HG03175 (cell line): ENCODE data around the gene NECAB2.
"Not testable (repeated sequence)": the region's sequence is repeated elsewhere in the genome, so short reads cannot be mapped to it uniquely, and the experiment has no call there.

ENCODE experiments used
- ATAC-seq: cut with Tn5 transposase; IDR thresholded peaks from one replicate; pipeline ENCODE4 v1.9.1; 2021; ENCODE audit warnings: mild to moderate bottlenecking, moderate library complexity; ENCODE audit not compliant: unreplicated experiment

The NECAB2 gene

DNA sequence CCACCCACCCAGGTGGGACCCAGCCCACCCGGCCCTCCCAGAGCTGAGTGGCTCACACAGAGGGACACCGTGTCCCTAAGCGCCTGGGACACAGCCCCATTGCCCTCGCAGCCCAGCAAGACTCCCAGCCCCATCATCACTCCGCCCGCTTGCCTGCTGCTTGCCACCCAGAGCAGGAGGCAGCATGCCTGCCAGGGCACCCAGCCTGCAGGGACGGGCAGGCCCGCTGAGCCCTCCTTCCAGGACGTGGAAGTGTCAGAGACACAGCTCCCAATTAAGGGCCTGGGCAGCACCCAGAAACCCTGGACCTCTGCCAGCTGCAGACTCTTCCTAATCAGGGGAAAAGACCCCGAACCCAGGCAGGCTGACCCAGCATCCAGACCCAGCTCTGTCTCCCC is 32.2 kb upstream of the NECAB2 start:
- ATAC-seq: no peak

DNA sequence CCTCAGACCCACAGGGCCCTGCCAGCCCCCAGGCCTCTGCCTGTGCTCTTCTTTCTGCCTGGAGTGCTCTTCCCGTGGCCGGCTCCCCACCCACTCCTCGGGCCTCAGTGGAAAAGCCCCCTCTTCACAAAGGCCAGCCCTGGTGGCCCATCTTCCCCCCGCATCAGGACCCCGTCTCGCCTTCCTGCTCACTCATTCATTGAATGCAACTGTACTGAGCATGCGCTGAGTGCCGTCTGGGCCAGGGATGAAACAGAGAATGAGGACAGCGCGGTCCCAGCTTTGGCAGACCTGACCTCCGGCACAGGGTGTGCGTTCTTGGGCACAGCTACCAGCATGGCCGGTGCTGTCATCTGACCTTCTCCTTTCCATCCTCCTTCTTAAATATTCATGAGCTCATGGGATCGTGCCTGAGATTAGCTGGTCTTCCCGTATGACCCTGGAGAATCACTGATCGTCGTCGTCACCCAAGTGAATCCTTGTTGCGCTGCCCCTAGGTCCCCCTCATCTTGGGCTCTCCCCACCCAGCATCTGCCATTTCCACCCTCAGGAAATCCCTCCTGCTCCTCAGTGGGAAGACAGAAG is 31.4 kb upstream of the NECAB2 start:
- no peak for ATAC-seq

DNA sequence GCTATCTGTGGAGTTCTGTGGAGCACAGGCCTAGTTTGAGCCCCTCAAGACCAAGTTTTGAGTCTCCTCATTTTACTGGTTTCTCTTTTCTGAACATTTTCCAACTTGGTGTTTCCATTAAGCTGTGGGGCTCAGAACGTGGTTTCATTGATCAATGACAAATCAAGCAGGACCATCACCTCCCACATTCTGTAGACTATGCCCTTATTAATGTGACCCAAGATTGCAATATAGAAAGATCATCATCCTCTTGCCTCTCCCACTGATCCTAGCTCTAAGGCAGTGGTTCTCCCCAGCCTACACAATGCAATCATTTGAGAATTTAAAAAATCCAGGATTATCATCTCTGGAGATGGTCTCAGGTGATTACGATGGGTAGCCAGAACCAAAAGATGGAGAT is 30.8 kb upstream of the NECAB2 start:
- no peak for ATAC-seq

DNA sequence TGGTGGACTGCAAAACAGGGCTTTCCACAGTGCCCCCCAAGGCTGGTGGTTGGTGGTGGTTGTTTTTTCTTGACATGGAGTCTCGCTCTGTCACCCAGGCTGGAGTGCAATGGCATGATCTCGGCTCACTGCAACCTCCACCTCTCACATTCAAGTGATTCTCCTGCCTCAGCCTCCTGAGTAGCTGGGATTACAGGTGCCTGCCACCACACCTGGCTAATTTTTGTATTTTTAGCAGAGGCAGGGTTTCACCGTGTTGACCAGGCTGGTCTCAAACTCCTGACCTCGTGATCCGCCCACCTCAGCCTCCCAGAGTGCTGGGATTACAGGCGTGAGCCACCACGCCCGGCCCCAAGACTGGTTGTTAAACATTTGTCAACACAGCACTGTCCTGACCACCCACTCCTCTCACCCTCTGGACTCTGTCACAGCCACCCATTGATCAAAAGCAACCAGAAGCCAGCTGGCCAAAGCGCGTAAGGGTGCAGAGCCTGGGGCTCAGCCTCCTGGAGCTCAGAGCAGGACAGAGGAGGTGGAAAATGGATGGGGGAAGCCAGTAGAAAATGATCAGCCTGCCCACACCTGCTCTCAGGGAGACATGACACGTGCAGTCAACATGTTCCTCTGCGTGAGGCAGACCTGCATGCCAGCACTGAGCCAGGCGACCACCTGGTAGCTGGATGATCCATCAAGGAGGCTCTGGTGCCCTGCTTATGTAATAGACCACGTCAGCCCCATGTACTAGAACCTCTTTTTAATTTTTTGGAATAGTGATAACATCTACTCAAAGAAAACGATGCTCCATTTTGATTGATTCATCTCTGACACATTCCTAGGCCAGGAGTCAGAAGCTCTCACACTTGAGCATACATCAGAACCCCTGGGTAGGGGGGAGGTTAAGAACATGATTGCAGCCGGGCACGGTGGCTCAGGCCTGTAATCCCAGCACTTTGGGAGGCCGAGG is 29.8 kb upstream of the NECAB2 start:
- ATAC-seq: no peak

DNA sequence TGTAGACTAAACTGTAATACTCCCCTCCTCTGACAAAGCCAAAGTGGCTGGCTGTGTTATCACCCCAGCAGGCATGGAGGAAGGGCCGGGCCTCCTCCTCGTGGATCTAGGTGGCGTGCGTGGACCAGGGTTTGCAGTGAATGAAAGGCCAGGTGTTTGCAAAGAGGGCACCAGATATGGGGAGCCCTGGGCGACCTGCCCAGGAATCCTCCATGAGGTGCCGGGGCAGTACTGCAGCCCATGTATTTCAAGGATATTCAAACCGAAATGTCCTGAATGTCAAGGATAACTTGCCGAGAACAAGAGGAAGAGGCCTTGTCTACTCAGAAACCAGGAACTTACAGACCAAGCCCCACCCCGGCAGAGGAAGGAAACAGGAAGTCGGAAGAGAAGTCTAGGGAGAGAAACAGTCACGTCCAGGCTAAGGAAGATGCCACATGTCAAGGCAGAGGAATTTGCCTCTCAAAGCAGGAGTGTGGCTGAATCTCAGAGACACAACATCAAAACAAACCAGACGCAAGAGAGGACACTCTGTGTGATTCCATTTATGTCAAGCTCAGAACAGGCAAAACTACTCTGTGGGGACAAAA is 28.7 kb upstream of the NECAB2 start:
- ATAC-seq: no peak

DNA sequence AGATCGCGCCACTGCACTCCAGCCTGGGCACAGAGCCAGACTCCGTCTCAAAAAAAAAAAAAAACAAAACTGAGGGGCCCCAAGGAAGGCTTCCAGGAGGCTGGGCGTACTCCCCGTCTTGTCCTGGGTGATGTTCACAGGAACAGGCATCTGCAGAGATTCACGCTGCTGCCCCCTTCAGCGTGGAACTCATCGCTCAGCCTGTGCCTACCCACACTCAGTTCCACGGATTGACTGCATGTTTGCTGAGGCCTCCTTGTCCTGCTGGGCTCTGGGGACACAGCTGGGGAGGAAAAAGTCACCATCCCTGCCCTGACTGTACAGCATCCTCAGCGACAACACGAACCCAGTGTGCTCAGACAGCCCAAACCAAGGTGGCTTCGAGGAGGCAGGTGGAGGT is 27.9 kb upstream of the NECAB2 start:
- ATAC-seq: no peak

DNA sequence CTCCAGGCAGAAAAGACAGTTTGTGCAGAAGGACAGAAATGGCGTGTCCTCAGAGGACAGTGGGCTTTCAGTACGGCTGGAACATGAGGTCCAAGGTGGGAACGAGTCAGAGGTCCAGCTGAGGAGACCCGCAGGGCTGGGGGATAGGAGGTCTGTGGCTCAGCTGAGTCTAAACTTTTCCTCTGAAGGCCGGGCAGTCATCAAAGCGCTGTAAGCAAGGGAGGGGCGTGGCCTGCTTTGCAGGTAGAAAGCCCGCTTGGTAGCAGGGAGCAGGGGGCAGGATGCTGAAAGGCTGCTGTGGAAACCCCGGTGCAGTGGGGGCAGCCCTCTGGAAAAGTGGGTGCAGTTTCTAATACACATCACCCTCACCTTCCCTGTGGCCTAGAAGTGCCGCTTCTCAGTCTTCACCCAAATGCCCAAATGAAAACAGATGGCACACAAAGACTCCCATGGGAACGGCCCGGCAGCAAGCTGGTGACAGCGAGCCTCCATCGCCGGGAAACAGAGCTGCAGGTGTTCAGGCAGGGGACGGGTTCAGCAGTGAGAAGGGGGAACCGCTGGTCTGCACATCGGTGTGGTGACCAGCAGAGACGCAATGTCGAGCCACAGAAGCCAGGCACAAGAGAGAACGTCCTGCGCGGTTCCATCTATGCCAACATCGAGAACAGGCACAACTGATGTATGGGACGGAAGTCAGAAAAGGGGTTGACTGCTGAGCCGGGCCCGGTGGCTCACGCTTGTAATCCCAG is 27.2 kb upstream of the NECAB2 start:
- no peak for ATAC-seq

DNA sequence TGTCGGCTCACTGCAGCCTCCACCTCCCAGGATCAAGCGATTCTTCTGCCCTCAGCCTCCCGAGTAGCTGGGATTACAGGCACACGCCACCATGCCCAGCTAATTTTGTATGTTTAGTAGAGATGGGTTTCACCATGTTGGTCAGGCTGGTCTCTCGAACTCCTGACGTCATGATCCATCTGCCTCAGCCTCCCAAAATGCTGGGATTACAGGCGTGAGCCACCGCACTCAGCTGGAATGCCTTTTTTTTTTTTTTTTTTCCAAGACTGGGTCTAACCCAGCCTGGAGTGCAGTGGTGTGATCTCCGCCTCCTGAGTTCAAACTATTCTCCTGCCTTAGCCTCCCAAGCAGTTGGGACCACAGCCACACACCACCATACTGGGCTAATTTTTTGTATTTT is 26.5 kb upstream of the NECAB2 start:
- ATAC-seq: not testable (repeated sequence)

DNA sequence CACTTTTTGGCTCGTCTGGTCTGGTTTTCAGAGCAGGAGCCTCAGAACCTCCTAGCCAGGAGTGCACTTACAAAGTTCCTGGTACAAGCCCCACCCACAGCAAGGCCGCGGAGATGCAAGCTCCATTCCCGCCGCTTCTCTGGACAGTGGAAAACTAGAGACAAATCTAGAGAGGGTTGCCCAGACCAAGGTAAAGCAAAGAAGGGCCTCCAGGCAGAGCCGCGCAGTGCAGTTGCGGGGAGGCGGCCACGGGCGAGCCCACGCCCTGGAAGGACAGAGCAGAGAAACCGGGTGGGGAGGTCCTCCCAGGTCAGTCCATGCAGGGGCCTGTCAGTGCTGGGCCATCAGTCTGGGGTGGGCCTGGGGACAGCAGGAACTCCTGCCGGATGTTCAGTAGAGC is 26.0 kb upstream of the NECAB2 start:
- no peak for ATAC-seq

DNA sequence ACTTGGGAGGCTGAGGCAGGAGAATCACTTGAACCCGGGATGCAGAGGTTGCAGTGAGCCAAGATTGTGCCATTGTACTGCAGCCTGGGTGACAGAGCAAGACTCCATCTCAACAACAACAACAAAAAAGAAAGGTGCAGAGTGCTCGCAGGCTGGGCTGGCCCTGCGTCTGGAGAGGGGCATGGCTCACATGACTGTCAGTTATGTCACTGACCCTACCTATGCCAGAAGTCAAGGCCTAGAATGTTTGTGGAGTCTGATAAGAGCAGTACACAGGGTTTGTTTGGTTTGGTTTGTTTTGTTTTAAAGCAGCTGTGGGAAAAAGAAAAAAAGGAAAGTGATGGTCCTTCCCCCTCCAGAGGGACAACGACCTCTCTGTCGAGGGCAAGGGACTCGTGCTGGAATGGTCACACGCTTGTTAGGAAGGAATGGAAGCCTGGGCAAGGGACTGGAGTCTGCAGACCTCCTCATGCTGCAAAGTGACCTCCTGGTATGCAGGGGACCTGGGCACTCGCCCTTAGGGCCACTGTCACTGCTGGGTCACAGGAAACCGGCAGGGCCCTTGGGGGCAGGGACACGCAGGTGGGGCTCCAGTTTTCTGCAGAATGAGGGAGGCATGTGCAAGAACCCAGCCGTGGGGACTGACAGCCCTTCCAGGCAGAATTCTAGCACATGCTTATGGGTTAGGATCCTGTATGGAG is 25.1 kb upstream of the NECAB2 start:
- ATAC-seq: no peak

DNA sequence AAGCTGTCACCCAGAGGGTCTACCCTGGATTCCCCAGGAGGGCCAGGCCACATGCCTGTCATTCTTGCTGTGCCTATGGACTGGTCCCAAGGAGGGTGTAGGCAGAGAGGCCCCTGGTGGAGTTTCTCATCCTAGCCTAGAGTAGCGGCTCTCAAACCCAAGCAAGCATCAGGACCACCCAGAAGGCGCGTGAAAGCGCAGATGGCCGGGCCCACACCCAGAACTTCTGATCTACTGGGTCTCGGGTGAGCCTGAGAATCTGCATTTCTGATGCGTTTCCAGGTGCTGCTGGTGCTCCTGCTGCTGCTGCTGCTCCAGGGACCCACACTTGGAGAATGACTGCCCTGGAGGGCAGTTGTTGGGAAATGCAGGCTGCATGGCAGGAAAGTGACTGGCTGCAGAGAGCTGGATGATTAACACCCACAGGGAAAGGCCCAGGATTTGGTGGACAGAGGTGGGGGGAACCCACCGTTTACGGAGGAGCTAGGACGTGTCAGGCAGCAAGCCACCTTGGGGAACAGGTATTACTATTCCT is 24.5 kb upstream of the NECAB2 start:
- no peak for ATAC-seq

DNA sequence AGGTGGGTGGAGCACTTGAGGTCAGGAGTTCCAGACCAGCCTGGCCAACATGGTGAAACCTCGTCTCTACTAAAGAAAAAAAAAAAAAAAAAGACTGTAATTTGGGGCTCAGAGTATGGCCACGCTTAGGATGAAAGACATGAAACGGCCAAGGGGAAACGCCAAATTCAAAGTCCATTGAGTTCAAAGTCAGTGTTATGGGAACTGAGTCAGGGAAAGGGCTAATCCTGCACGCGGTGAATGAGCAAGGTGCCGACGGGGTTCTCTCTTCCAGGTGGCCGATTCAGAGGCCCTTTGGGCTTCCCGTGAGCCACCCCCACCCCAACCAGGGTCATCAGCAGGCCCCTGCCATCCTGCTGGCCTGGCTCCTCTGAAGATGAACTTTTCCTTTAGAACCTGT is 22.5 kb upstream of the NECAB2 start:
- ATAC-seq: no peak

DNA sequence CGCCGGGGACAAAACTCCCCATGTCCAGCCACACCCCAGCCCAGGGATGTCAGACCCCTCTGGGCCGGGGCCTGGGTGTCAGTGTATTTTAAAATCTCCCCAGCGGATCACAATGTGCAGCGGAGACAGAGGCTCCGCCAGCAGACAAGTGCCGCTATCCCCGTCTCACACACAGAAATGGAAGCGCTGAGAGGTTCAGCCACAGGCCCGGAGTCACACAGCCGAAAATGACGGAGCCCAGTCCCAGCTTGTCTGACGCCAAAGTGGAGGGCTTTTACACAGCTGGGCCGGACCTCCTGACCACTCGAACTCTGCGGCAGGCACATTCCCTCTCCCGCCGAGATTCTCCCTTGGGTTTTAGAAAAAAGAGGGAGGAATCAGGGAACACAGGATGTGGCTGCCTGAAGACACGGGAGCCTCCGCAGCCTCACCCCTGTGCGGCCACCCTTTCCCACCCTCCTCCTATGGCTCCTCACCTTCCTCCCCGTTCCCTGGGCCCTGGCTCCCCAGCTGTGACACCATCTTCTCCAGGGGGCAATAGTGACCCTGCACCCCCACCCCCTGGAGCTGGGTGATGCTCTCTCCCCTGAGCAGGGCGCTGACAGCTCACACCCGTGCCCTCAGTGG is 21.8 kb upstream of the NECAB2 start:
- no peak for ATAC-seq

DNA sequence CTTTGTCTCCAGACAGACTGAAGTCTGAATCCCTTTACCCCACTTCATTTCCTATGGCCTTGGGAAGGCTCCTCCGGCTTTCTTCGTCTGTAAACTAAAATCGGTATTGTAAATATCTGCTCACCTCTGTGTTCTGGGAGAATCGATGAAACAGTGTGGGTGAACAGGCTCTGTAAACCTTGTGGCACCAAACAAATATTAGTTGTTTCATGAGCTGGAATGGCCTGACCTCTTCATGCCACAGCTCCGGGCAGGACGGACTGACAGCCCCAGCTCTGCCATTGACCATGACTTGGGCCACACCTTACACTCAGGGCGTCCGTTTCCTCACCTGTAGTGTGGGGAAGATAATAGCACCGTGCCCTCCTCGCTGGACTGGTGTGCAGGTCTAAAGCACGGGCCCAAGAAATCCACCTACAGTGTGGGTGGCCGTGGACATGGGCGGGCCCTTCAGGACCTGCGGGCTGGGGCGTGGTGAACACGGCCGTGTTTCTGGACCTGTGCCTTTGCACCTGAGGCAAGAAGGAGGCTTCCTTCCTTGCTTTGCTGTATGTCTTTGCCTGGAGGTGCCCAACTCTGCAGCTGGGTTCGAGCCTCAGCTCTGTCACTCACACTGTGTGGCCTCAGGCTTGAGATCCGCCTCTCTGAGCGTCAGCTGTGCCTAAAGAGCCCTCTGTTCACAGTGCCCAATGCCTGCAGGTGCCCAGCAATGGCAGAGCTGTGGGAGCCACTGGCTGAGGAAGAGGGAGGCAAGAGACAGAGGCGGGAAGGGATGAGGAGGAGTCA is 21.1 kb upstream of the NECAB2 start:
- no peak for ATAC-seq

DNA sequence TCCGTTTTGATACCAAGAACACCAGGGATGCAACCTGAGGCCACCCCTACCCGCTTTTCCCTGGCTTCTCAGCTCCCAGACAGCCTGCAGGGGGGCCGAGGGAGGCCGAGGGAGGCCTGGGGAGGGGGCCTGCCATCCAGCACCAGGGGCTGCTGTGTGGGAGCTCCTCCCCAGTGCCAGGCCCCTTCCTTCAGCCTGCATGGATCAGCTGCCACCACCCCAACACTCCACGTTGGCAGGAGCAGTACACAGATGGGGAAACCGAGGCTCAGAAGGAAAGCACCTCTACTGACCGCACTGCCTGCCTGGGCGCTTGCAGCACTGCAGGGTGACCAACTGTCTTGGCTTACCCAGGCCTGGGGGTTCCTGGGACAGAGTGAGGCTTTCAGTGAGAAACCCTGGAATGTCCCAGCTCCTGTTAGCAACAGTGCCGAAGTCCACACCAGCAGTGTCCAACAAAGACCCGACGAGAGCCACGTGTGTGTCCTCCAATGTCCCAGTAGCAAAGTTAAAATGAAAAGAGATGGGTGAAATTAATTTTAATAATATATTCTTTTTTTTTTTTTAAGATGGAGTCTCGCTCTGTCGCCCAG is 20.3 kb upstream of the NECAB2 start:
- ATAC-seq: no peak

DNA sequence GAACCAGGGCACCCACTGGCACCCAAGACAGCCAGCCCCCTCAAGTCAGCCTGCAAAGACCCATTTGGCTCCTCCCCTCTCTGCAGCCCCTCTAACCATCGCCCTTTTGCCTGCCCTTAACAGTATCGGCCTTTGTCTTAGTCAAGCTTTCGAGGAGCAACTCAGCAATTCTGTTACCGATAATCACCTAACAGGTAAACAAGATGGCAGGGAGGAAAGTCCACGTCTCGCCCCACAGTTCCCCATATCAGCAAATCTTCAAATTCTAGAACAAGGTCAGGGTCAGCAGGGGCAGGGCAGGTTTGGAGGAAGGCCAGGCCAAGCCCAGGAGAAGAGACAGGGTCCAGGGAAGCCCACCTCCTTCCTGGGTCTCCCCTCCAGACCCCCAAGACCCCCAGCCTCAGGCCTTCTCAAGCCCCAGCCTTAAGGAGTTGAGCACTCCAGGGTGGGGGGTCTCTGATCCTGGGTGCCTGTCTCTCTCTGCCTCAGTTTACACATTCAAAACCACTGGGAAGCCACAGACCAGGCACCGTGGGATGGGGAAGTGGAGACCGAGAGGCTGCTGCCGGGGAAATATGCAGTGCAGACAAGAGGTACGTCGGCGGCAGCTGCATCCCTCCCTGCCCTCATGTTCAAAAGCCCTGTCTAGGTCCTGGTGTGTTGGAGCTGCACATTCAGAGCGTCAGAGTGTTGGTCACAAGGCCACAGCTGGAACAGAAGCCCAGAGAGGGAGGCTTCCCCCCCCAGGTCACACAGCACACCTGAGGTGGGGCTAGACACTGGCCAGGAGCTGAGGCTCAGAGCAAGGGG is 18.9 kb upstream of the NECAB2 start:
- ATAC-seq: no peak

DNA sequence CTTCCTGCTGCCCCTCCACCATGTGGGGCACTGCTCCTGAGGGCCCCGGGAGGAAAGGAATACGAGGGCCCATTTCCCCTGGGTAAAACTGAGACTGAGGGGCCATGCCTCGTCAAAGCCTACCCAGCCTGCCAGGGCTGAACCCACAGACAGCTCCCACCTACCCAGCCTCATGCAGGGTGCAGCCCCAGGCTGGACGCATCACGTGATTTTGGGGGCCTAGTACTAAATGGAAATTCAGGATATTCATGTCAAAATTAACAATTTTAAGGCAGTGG is 18.4 kb upstream of the NECAB2 start:
- ATAC-seq: no peak

DNA sequence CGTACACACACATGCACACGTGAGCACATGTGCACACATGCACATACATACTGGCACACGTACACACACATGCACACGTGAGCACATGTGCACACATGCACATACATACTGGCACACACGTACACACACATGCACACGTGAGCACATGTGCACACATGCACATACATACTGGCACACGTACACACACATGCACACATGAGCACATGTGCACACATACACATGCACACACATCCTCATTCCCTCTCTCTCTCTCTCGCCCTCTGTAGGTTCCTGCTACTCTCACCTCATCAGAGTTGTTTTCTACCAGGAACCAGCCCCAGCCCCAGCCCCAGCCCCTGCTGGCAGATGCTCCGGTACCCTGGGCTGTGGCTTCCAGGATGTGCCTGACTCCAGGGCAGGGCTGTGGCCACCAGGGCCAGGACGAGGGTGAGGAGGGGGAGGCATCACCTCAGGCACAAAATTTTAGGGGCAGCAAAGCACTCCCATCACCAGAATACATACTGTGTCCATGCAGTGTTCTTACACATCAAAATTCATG is 17.1 kb upstream of the NECAB2 start:
- not testable (repeated sequence) for ATAC-seq
